CD4-positive, alpha-beta T cell treated with Interleukin-6 at 100 ng/mL for 8 hours (primary cell): Measurements from ENCODE around the gene ASIC3.

Experiments used
- DNase-seq: peaks from one replicate; pipeline ENCODE4 v3.0.0-alpha.2; 2020; ENCODE audit warnings: mixed read lengths, low spot score

The ASIC3 gene

DNA sequence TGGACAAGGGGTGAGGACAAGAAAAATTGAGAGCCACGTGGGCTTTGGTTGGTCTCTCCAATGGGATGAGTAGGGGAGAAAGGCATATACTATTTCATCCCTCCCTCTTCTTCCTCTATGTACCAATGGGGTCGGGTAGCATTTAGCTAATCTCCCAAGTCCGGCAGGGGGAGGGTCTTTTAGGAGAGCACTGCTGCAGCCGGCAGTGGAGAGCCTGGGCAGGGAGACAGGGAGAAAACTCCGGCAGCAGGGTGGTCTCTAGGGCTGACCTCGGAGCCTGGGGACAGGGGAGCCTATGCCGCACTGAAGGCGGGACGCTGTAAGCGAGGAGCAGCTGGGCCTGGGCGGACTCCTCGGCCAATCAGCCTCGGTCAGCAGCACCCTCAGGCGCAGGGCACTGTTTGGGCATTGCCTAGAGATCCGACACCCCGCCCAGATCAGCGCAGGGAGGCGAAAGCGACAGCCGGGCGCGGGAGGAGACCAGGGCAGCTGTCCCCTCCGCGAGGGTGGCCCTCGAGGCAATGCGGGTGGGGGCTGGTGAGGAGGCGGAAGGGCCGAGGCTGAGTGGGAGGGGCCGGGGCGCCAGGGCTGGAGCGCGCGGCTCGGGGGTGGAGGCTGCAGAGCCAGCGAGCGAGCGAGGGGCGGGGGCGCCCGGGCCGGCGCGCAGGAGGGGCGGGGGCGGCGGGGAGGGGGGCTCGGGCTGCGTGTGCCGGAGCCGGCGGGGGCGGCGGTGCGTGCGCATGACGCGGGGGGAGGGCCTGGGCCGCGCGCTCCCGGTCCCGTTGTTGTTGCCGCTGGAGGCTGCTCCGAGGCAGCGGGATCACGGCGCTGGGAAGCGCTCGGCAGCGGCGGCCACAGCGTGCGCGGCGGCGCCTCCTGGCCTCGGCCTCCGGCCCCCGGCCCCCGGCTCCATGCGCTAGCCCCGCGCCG lies 37.6 kb downstream of the ASIC3 start, which contains the start of gene AGAP3:
AGAP3 (plus strand) TSS at position 785 of the 930 bp plus-strand sequence. CDS start 267 bp downstream, outside the sequence.
- DNase-seq = peak; percentile 42

DNA sequence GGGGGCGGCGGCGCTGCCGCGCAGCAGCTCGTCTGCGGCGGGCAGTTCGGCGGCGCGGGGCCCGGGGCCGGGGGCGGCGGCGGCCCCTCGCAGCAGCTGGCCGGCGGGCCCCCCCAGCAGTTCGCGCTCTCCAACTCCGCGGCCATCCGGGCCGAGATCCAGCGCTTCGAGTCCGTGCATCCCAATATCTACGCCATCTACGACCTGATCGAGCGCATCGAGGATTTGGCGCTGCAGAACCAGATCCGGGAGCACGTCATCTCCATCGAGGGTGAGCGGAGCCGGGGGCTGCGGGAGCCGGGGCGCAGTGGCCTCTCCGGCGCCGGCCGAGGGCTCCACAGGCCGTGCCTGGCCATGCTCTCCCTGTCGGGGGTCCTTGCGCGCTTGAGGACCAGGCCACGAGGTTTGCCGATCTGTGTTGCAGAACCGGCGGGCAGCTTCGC lies 38.5 kb downstream of the ASIC3 start:
- DNase-seq = no peak

DNA sequence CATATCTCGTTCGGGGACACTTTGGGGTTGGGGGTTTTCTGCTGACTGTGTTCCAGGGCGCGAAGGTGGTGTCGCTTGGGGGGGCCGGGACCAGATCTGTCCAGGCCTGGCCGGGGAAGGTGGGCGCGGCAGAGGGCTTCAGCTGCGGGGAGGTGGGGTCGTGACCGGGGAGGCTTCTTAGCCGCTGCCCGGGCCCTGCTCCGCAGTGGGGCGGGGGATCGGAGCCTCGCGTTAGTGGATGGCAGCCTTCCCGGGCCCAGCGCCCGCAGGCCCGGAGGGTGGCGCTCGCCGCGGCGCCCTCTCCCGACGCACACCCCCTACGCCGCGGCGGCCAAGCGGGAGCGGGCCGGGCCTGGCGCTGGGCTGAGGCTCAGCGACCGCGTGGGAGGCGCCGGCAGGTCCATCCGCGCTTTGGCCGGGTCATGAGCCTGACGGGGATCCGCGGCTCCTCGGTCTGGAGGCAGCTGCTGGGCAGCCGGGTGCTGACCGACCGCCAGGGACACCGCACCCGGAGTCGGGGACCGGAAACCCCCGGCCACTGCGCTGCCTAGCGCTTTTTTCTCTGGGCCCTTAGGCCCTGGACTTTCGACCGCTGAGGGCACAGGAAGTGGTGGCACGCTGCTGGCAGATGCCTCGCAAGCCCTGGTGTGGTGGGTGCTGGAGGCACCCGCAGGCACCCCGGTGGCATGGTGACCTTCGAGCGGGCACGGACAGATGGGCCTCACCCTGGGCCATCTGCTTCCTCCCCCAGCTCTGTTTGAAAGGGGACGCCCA lies 39.1 kb downstream of the ASIC3 start:
- no peak for DNase-seq

DNA sequence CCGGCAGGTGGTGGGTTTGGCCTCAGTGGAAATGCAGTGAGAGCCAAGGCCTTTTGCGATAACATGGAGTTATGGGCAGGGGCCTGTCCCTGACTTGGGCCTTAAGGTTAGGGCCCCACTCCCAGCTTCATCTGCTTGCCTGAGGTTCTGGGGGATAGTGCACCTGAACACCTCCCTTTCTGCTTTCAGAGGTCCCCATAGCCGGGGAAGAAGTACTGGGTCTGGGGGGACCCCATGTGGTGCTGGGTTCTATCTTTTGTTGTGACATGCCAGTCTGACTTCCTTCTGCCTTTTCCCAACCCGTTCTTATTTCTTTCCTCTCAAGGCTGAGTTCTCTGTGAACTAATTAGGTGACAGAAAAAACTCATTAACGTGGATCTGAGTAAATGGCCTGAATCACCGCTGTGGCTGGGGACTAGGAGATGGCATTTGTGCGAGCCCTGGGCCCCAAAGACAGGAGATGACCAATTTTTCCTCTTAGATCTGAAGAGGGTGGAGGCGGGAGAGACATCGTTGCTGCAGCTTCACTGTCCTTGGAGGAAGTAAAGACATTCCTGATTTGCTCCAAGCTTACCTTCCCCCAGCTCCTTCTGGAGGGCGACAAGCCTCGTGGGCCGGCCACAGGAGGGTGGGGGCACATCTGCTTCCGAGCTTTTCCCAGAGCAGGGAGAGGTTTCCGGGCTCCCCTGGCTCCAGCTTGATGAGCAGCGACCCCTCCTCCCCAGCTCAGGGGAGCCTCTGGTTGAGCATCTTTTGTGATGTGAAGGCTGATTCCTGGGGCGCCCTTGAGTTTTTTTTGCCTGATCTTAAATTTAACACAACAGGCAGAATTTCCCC lies 39.9 kb downstream of the ASIC3 start:
- no peak for DNase-seq

DNA sequence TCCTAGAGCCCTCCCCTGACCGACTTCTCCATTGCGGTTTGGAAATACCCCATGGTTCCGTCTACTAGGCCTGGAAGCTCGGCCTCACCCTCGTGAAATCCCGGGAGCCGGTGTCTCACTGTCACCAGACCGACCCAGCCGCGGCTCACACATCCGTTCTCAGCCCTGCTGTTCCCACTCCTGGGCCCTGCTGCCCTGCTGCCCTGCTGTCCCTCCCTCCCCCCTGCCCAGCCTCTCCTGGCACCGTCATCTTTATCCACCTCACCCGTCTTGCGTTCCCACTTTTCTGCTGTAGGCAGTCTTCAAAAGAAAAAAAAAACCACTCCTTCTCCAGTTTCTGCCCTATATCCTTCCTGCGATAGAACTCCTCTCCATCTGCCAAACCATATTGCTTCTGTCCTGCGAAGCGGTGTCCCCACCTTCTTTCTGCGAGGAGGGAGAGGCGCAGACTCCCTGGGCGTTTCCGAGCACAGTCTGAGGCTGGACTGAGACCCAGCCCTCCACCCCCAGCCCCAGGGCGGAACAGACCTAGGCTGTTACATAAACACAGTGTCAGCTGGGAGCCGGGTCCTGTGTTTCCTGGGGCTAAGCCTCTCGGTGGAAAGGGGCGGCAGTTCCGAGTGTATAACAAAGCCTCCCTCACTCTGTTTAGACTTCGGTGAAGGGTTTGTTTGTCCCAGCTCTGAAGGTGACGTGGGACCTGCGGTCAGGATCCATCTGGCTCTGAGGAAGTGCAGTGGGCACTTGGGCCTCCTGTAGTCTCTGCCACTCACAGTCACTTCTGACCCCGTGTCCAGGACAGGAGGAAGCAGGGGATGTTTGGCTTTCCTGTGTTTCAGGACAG lies 40.7 kb downstream of the ASIC3 start:
- no peak for DNase-seq

DNA sequence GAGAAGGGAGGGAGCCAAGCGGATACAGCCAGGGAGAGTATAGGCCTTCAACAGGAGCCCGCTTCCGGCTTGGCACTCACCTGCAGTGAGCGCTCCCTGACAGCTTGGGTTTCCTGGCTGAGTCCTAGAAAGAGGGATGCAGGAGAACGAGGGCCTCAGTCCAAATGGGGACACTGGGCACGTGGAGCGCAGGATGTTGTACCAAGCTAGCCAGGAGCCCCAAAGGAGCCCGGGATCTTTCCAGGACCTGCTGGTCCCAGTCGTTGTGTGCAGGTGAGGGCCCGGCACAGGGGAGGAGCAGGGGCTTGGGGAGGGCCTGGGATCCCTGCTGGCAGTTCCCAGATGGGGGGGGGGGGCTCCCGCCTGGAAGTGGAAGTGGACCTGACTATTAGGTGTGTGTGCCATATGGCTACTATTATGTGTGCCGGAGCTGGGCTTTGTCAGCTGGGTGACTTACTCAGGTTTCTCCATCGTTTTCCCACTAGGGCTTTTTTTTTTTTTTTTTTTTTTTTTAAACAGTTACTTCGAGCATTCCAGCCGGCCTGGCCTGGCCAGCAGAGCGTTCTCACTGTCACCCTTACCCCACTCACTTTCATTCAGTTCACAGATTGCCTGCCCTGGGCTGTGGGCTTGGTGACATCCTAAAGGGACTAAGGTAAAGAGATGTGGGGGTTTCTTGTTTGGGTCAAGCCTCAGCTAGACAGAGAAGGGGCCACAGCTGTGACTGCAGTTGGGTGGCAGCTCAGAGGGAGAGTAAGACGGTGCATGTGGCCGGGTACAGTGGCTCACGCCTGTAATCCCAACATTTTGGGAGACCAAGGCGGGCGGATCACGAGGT lies 41.8 kb downstream of the ASIC3 start:
- no peak for DNase-seq

DNA sequence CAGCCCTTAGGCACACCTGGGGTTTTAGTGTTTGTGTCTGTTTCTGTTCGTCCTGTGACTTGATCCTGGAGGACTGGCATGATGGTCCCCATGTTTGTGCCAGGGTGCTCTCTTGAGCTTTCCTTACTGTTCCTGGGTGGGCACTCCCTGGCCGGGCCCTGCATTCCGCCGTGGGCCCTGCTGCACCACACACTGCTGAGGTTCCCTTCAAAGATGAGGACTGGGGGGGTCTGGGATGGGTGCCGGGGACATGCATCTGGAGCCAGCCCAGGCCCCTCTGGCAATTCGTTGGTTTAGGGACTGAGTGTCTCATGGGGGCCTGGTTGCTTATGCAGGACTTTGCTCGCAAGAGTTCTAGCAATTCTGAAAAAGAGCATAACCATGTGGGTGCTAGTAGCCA lies 42.7 kb downstream of the ASIC3 start:
- DNase-seq = no peak

DNA sequence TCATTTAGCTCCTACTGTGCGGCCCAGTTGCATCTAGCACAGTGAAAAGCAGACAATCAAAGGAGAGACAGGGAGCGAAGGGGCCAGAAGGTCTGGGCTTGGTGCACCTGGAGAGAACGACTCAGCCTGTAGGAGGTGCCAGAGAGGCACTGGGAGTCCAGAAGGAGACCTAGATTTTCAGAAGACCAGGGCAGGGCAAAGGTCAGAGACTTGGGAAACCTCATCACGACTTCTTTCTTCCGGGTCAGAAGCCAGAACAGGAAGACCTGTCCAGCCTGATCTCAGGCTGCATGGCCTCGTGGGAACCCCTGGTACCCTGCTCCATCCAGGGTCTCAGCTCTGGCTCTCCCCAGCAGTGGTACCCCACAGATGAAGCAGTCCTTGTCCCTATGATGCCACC lies 43.1 kb downstream of the ASIC3 start:
- DNase-seq = no peak

DNA sequence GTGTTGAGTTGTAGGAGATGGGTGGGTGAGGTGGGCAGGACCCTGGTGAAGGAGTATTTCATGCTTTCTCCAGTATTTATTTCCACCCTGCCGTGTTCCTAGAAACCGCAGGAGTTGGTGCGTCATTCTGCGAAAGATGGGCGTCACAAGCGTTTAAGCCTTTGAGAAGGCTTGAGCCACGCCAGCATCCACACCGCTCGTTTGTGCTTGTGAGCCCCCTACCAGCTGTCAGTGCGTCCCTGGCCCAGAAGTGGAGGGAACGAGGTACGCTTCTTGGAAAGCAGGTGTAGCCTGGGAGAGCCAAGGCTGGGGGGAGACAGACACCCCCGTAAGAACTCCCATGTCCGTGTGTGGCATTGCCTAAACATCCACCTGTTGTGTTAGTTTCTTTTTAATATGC lies 43.7 kb downstream of the ASIC3 start:
- DNase-seq = no peak

DNA sequence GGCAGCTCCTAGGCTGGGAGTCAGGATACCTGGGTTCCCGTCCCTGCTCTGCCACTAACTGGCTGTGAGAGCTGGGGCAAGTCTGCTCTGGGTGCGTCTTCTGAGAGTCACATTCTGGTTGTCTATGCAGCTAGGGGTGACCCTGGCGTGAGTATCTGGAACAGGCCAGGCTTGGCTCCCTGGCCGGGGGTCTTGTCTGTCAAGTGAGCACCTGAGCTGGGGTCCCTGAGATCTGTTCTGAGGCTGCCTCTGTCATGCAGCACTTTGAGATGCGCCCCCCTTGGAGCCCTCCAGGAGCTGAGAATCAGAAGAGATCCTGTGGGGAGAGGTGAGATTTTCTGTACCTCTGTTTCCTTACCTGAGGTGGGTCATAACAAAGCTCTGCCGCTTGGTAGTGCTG lies 45.4 kb downstream of the ASIC3 start:
- no peak for DNase-seq

DNA sequence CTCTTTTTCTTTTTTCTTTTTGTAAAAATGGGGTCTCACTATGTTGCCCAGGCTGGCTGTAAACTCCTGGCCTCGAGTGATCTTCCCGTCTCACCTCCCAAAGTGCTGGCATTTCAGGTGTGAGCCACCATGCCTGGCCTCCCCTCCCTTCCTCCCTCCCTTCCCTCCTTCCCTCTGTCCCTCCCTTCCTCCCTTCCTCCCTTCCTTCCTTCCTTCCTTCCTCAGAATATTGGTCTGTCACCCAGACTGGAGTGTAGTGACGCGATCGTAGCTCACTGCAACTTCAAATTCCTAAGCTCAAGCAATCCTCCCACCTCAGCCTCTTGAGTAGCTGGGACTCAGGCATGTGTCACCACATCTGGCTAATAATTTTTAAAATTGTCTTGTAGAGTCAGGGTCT lies 46.3 kb downstream of the ASIC3 start:
- DNase-seq = no peak

DNA sequence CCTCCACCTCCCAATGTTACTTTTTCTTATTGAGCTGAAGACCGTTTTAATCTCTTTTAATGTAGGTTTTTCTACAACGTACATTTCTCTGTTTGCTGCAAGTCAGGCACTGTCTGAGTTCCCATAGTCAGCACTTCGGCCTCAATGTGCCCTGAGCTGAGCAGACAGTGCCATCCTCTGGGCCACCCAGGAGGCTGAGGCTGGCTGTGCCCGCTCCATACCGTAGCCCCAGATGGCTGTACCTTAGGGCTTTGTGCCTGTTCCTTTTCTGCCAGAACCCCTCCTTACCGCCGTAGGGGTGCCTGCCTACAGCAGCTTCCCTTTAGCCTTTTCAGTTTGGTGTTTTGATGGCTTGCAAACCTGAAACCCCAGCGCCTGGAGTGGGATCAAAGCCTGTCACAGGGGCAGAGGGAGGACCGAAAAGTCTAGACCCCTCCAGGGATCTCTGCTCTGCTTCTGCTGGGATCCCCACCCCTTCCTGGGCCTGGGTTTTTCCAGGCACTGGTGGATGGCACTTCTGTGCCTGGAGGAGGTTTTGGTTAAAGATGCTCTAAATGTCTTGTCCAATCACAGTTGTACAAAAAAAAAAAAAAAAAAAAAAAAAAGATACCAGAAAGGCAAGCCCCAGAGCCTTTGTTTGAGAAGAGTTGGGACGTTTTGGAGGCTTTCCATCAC lies 46.9 kb downstream of the ASIC3 start:
- no peak for DNase-seq

DNA sequence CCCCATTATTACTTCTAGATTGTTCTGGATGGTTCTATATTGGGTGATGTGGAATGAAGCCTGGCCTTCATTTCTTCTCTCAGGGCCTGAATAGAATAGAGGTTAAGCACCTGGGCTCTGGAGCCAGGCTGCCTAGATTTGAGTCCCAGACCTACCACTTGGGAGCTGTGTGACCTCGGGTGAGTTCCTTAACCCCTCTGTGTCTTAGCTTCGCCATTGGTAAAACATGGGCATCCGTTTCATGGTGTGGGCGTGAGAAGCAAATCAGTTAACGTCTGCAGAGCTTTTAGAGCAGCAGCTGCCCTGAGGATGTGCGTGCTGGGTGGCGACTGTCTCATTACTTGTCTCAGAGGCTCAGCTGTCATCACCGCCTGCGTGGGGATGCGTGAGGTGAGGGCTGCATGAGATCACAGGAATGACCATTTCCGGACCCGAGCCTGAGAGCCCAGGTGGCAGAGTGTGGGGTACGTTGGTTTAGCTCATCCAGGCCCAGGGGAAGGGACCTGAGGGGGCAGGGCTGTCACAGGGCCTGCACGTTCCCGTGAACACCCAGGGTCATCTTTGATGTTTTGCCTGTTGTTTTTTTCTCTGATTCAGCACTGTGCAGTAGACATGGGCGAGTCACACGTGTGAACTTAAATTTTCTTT lies 47.6 kb downstream of the ASIC3 start:
- no peak for DNase-seq

DNA sequence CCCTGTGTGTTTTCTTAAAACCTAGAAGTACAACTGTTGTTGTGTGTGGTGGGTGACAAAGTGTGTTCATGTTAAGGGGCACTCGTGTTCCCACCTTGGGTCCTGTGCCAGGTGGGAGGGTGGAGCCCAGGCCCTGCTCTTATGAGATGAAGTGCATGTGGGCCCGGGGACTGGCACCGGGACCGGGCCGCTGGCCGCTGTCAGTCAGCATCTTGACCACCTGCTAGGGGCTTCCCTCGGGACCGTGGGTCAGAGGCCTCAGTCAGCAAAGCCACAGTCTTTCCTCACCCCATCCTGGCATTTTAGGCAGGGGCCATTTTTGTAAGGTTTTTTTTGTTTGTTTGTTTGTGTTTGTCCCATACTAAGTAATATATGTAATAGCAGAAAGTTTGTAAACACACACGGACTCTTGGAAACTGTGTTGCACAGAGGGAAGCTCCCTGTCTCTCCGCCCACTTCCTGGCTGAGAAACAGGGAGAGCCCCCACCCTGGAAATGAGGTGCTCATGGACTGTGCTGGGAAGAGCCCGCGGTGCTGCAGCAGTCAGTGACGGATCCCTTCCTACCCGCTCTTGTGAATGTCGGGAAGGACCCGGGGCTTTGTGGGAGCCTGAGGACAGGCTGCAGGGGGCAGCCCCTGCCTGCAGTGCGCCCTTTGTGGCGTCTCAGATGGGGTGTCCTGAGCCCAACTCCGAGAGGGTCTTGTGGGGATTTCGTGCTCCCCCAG lies 51.3 kb downstream of the ASIC3 start:
- no peak for DNase-seq

DNA sequence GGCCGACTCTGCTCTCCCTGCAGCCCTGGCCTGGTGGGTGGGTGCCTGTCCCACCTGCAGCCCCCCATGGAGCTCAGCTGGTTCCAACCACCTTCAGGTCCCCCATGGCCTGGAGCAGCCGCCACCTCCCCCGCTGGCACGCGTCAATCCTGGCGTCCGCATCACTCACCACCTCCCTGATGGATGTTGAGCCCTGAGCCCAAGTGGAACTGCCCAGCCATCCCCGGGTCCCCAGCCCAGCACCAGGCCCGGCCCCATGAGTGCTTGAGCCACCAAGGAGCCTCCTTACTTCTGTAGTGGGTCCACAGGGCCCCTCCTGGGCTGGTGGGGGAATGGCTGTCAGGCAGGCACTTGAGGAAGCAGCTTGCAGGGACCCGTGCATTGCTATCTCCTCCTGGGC lies 52.6 kb downstream of the ASIC3 start:
- DNase-seq = no peak

DNA sequence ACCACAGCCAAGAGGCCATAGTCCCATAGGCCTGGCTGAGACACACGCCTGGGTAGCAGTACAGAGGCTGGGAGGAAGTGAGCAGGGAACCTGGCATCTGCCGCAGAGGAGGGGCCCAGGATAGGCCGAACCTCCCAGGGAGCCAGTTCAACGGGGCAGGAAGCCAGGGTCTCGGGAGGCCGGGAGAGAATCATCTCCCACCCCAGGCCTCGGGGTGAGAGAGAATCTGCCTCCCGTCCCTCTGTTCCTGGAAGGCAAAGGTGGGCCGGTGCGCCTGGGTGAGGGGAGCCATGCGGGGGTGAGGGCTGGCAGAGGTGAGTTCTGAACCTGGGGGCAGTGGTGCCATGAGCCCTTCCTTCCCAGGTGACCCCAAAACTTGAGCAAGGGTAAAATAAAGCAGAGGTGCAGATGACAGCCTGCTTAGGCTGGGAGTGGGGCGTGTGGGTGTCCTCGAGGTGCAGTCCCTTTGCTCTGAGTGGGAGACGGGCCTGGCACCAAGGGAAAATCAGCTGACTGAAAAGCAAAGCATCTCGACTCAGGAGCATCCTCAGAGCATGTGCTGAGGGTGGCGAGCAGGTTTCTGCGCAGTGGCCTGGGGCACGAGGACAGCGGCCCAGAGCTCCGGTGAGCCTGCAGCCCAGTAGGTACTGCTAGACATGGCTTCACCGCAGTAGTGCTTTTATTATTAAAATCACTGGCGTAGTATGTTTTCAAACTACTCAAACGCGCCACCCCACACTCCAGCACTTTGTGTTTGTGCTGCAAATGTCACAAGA lies 53.5 kb downstream of the ASIC3 start:
- DNase-seq = no peak
